HG02973 (cell line): ENCODE measurements around the gene SPATA25.
"Not testable (repeated sequence)": the region's sequence is repeated elsewhere in the genome, so short reads cannot be mapped to it uniquely, and the experiment has no call there.

Experiments used
- ATAC-seq: cut with Tn5 transposase; IDR thresholded peaks from one replicate; pipeline ENCODE4 v1.9.1; 2021; ENCODE audit warnings: moderate library complexity; ENCODE audit not compliant: unreplicated experiment

The SPATA25 gene, protein sequence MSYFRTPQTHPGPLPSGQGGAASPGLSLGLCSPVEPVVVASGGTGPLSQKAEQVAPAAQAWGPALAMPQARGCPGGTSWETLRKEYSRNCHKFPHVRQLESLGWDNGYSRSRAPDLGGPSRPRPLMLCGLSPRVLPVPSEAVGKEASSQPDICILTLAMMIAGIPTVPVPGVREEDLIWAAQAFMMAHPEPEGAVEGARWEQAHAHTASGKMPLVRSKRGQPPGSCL

DNA sequence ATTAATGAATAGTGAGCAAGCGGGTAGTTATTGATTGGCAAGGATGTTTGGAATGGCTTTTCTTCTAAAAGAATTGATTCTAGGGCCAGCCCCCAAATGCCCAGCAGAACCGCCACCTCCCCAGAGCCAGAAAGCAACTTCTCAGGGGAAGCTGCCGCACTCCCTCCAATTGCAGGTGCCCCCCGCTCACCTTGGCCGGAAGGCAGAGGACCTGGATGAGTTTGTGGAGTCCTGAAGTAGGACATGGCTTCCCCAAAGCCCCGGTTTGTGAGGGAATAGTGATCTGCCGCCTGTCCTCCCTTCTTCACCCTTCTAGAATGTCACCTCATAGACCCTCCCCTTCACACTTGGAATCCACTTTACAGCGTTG is at the start of gene SPATA25:
TSS of gene SPATA25 (minus strand) at position 277 of the 370 bp plus-strand sequence. CDS start at position 245, 32 bp downstream.
- no peak for ATAC-seq

DNA sequence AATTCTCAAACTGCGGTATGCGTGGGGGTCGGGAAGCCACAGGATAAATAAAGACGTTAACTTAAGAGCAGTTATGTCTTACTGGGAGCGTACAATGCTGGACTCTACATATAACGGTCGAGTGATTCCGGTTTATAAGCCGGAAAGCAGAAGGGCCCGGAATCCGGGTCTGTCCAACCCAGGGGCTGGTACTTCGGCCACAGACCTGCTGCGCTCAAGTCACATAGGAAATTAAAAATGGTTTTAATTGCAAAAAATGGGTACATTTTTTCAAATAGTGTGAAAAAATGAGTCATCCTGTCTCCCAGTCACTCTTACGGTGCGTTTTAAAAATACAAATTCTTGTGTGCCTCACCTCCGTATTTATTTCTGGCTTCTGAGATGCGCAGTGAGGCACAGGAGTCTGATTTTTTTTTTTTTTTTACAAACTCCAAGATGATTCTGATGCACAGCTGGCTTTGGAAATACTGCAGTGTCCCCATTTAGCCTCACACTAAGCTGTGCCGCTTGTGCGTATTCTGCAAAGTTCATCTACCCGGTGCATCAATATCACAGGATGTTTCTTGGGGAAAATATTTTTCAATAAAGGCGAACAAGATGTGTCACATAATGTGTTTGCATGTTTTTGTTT is 48.1 kb upstream of the SPATA25 start:
- no peak for ATAC-seq

DNA sequence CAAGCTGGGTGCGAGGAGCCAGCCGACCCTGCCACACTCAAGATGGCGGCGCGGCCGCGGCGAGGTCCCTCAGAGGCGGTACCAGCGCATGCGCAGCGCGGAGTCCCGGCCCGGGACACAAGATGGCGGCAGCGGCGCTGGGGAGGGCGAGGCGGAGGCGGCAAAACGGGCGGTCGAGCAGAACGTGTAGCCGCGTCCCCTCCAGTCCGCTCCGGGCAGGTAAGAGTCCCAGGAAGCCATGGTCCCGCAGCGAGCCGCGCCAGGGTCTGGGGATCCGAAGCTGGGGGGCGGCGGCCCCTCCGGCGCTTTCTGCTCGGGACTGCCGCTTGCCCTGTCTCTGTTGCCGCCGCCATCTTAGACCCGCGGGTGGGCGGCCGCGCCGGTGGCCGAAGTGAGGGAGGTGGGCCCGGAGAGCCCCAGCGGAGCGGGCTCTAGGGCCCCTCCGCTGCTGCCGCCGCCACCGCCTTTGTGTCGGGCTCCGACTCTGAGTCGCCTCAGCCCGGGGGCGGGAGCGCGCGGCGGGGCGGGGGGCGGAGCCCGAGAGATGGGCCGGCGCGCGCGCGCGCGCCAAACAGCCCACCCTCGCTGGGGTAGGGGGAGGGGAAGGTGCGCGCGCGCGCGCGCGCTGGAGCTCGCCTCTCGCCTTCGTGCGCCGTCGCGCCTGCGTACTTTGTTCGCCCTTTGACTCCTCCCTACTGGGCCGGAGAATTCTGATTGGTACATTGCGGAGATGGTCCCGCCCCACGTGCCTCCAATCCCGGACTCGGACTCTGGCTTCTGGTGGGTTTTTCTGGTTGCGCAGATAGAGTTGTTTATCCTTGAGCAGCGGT is 47.4 kb upstream of the SPATA25 start, which contains the start of gene PCIF1:
TSS of gene PCIF1 (plus strand) at position 98 of the 830 bp plus-strand sequence. CDS start 4,317 bp downstream, outside the sequence.
- ATAC-seq: peak; percentile 72

DNA sequence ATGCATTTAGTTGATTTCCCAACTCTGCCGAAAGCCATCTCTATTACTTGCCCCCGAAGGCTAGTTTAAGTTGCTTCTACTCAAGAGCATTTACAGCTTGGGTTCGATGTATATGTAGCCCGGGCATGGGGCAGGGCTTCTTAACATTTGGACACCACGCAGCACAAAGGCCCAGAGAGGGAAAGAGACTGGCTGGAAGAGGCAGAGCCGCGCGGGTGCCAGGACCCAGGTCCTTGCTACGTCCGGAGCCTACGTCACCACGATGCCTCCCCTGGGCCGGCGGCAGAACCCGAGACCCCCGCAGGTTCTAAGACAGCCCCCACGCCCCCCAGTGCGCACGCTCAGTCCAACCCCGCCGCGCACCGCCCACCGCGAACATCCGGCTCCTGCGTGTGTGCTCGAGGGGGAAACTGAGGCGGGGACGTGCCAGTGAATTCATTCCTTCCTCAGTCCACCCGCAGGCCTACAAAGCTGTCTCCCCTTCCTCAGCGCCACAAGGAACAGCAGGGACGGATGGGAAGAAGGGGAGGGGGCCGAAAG is 46.7 kb upstream of the SPATA25 start:
- ATAC-seq: peak; percentile 9

DNA sequence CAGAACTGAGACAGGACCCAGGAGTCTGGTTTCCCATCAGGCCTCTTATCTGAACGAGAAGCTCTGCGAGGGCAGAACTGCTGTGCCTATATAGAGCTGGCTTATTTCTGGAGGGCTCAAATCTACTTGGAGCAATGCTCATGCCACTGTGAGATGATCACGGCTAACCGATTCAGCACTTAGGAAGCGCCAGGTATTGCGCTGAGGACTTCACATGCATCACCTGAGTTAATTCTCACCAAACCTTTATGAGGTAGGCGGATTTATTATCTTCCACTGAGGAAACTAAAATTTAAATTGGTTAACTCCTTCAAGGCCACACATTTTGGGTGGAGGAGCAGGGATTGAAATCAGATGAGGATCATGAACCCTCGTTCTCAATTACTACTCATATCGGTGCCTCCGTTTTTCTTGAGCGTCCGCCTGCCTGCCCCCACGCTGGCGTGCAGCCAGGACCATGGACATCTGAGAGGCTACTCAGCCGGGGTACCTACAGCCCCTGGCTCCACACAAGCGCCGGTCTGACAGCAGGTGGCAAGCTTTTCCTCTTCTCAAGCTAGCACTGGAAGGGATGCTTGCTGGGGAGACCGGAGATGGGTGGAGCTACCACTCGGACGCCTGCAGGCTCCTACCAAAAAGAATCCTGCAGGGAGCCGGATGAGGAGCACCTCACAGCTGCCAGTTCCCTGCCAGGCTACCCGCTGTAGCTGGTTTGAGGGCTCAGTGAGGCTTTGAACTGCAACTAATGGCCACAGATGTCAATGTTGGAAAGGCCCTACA is 46.0 kb upstream of the SPATA25 start:
- ATAC-seq: no peak

DNA sequence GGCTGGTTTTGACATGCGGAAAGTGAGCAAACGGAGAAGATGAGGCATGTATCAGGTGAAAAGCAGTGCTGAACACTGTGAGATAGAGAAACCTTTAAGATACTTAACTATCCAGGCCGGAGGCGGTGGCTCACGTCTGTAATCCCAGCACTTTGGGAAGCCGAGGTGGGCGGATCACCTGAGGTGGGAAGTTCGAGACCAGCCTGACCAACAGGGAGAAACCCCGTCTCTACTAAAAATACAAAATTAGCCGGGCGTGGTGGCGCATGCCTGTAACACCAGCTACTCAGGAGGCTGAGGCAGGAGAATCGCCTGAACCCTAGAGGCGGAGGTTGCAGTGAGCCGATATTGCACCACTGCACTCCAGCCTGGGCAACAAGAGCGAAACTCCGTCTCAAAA is 44.3 kb upstream of the SPATA25 start:
- not testable (repeated sequence) for ATAC-seq

- ATAC-seq: no peak
Observed at GRCh38 chr20:45927071-45927878, 39.9 kb upstream of the SPATA25 start.

GRCh38 chr20:45926731-45927070 is 39.3 kb upstream of the SPATA25 start:
- no peak for ATAC-seq

DNA sequence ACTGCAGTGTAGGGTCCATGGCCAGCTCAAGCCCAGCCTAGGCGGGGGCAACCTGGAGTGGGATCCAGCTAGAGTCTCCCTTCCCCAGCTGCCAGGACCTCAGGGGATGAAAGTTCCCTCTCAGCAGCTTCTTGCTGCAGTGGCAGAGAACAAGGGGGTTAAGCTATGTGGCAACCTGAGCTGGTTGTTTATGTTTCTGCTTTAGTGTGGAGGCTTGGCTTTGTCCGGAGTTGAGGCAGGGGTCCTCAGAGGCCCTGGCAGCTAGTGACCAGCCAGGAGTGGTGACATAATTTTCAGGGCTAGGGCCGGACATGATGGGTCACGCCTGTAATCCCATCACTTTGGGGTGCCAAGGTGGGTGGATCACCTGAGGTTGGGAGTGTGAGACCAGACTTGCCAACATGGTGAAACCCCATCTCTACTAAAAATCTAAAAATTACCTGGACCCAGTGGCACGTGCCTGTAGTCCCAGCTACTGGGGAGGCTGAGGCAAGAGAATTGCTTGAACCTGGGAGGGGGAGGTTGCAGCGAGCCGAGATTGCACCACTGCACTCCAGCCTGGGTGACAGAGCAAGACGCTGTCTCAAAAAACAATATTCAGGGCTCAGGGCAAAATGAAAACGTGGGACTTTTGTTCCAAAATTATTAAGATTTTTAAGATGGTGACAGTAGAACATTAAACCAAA is 38.5 kb upstream of the SPATA25 start:
- ATAC-seq: no peak

- ATAC-seq: no peak
Observed at GRCh38 chr20:45924391-45925261, 37.2 kb upstream of the SPATA25 start.

- ATAC-seq: no peak
Observed at GRCh38 chr20:45921337-45922189, 34.1 kb upstream of the SPATA25 start.

- no peak for ATAC-seq
Observed at GRCh38 chr20:45920462-45921336, 33.3 kb upstream of the SPATA25 start.

GRCh38 chr20:45919542-45920399 is 32.3 kb upstream of the SPATA25 start:
- no peak for ATAC-seq

GRCh38 chr20:45918779-45919537 is 31.5 kb upstream of the SPATA25 start:
- ATAC-seq: no peak

GRCh38 chr20:45918182-45918737 is 30.8 kb upstream of the SPATA25 start:
- no peak for ATAC-seq
